Kidney (tissue), 14 donors: ENCODE data around the gene ZP2. TPM values are rescaled to one million over a fixed set of nuclear protein-coding genes. Genes with fewer than 3 reads are reported as not detected.
A peak's percentile ranks its signal among the peaks of the same experiment; 100 is the strongest.
"Not testable (repeated sequence)": the region's sequence is repeated elsewhere in the genome, so short reads cannot be mapped to it uniquely, and the experiment has no call there.

ENCODE experiments used
- DNase-seq, 5 donors: peaks; one replicate each; pipeline ENCODE4 v3.0.0-alpha.2; 2013 to 2020
- FAIRE-seq: peaks from 2 replicates; lab custom pipeline; 2012; peaks lifted over from hg19 to GRCh38; lab: Jason Lieb, UNC
- H3K27ac ChIP-seq, 2 donors: one replicate each; pipeline ENCODE4 v1.7.0; 2013; ENCODE audit warnings: low read depth in 2 of 2, low read length in 2 of 2, inconsistent platforms in 1 of 2
- H3K27me3 ChIP-seq: one replicate; pipeline ENCODE4 v1.7.1; 2013; ENCODE audit warnings: low read length, inconsistent platforms; ENCODE audit not compliant: control insufficient read depth, insufficient read depth
- H3K36me3 ChIP-seq, 3 donors: one replicate each; pipeline versions ENCODE4 v1.7.0 to v1.7.1; 2013; ENCODE audit warnings: low read length in 3 of 3, control low read depth in 1 of 3, inconsistent platforms in 1 of 3; ENCODE audit not compliant: insufficient read depth in 3 of 3, control insufficient read depth in 2 of 3
- H3K4me1 ChIP-seq, 3 donors: one replicate each; pipeline versions ENCODE4 v1.7.0 to v1.7.1; 2013; ENCODE audit warnings: low read length in 3 of 3, inconsistent platforms in 1 of 3, low read depth in 1 of 3; ENCODE audit not compliant: control insufficient read depth in 2 of 3, insufficient read depth in 2 of 3
- H3K4me3 ChIP-seq, 3 donors: one replicate each; pipeline versions ENCODE4 v1.7.0 to v1.8.1; 2013; ENCODE audit warnings: low read length in 3 of 3, control low read depth in 1 of 3, inconsistent platforms in 1 of 3
- H3K9ac ChIP-seq, 3 donors: one replicate each; pipeline versions ENCODE4 v1.7.0 to v1.7.1; 2013; ENCODE audit warnings: low read length in 3 of 3, control low read depth in 1 of 3, inconsistent platforms in 1 of 3
- H3K9me3 ChIP-seq, 3 donors: one replicate each; pipeline versions ENCODE4 v1.7.0 to v1.7.1; 2013; ENCODE audit warnings: low read length in 3 of 3, control low read depth in 1 of 3, inconsistent platforms in 1 of 3; ENCODE audit not compliant: control insufficient read depth in 2 of 3, insufficient read depth in 1 of 3
- CTCF ChIP-seq: IDR thresholded peaks from 3 replicates; pipeline ENCODE4 v1.5.1; 2012; ENCODE audit warnings: mild to moderate bottlenecking, moderate library complexity, borderline replicate concordance; ENCODE audit not compliant: insufficient read depth; ENCODE audit errors: extremely low read depth
- intact Hi-C: fragments of 100-400 bp; cut with DNase I; formaldehyde crosslinking; loops from one replicate; pipeline ENCODE4 v1.11.1; 2022
- polyA plus RNA-seq: library from polyadenylated mRNA; stranded (reverse); fragments of 350-450 nt; fragmentation: Illumina TruSeq; extraction: RNeasy Lipid Tissue Mini Kit (QIAGEN cat#74804); gene quantifications from one replicate; pipeline ENCODE4 v1.2.3, GENCODE V29; 2014; ENCODE audit warnings: low read depth, low replicate concordance; ENCODE audit not compliant: insufficient read depth
- total RNA-seq: library from RNA; stranded (reverse); fragmentation: NEBNext Ultra II Directional; extraction: Animal tissue kit (Norgen Biotek cat#: 25700); gene quantifications from one replicate; pipeline ENCODE4 v1.2.1, GENCODE V29; 2021
- donor health status: control.
- donor health status: control.
- donor health status: control.
- donor health status: control.
- donor health status: control.
- donor health status: DM: yes; HTN: yes; CAD: no.
- donor health status: Normal renal cell carcinoma (clear cell type).

Gene ZP2
- total and polyA plus RNA-seq, 2 donors from 2014 or later, result not detected

GRCh38 chr16:21250072-21250923 lies 38.9 kb upstream of the ZP2 start:
- no peak overlapping the region for H3K27ac ChIP-seq
- intact Hi-C loops, result no loop called here
- no peak for TF ChIP-seq CTCF
- H3K36me3 ChIP-seq, result no peaks in the 10 kb centered on the region
- no peaks in the 10 kb centered on the region for H3K9me3 ChIP-seq
- no peaks in the 10 kb centered on the region for H3K27me3 ChIP-seq
- FAIRE-seq (no peak), DNase-seq (no peak)
- H3K4me3 ChIP-seq, result no peak overlapping the region
- H3K4me1 ChIP-seq, result no peaks in the 10 kb centered on the region
- H3K9ac ChIP-seq, result no peak overlapping the region

GRCh38 chr16:21248179-21248578 lies 36.8 kb upstream of the ZP2 start:
- H3K27ac ChIP-seq, FAIRE-seq, H3K4me3 ChIP-seq, DNase-seq, H3K9ac ChIP-seq, H3K36me3 ChIP-seq, H3K4me1 ChIP-seq, H3K27me3 ChIP-seq, intact Hi-C loops, H3K9me3 ChIP-seq: not testable (repeated sequence)

GRCh38 chr16:21244518-21245215 lies 33.3 kb upstream of the ZP2 start:
- H3K9ac ChIP-seq, result no peak overlapping the region
- no peak overlapping the region for H3K4me3 ChIP-seq
- TF ChIP-seq CTCF, result no peak
- H3K27ac ChIP-seq, result no peak overlapping the region
- FAIRE-seq, result no peak
- intact Hi-C loops, result no loop called here
- peak in 1 of 5 donors; percentile 50 for DNase-seq
- peaks cover 0 to 5% (median 0%) of the 10 kb centered on the region in 3 donors for H3K36me3 ChIP-seq
- H3K27me3 ChIP-seq, result no peaks in the 10 kb centered on the region
- H3K9me3 ChIP-seq, result no peaks in the 10 kb centered on the region
- H3K4me1 ChIP-seq, result no peaks in the 10 kb centered on the region

- intact Hi-C loops, result no loop called here
- TF ChIP-seq CTCF, result no peak
- Histone ChIP-seq H3K36me3 (peaks cover 0 to 5% (median 0%) of the 10 kb centered on the region in 3 donors), H3K9ac (no peak overlapping the region), H3K27me3 (no peaks in the 10 kb centered on the region), H3K4me3 (no peak overlapping the region), H3K27ac (no peak overlapping the region), H3K4me1 (no peaks in the 10 kb centered on the region), H3K9me3 (no peaks in the 10 kb centered on the region)
- FAIRE-seq, result no peak
- no peak for DNase-seq
Measured at GRCh38 chr16:21242756-21243155, 31.4 kb upstream of the ZP2 start.
